Central memory CD8-positive, alpha-beta T cell (primary cell): ENCODE measurements around the gene TBC1D17.

Experiments used
- ATAC-seq: fragments of 150-1000 bp; cut with Tn5 transposase; replicated peaks from 2 replicates; pipeline ENCODE4 v1.10.0; 2022; ENCODE audit warnings: mild to moderate bottlenecking, moderate FRiP score, moderate number of reproducible peaks; ENCODE audit not compliant: poor library complexity, severe bottlenecking; ENCODE audit errors: extremely low read depth
- DNase-seq, 2 donors: peaks; one replicate each; pipeline ENCODE4 v3.0.0; 2021; ENCODE audit warnings: low spot score in 2 of 2
- H3K27ac Mint-ChIP-seq: one replicate; pipeline ENCODE4 v1.8.0; 2022; ENCODE audit warnings: low read depth, mild to moderate bottlenecking, moderate library complexity, mixed read lengths
- H3K27me3 Mint-ChIP-seq: one replicate; pipeline ENCODE4 v1.8.0; 2022; ENCODE audit warnings: mixed read lengths
- H3K36me3 Mint-ChIP-seq: one replicate; pipeline ENCODE4 v1.8.0; 2022; ENCODE audit warnings: mild to moderate bottlenecking, moderate library complexity, mixed read lengths; ENCODE audit not compliant: insufficient read depth
- H3K4me1 Mint-ChIP-seq: one replicate; pipeline ENCODE4 v1.8.0; 2022; ENCODE audit warnings: mixed read lengths
- H3K4me3 Mint-ChIP-seq: one replicate; pipeline ENCODE4 v1.8.0; 2022; ENCODE audit warnings: mild to moderate bottlenecking, moderate library complexity, mixed read lengths
- H3K9me3 Mint-ChIP-seq: one replicate; pipeline ENCODE4 v1.8.0; 2022; ENCODE audit warnings: mixed read lengths

TBC1D17 gene

DNA sequence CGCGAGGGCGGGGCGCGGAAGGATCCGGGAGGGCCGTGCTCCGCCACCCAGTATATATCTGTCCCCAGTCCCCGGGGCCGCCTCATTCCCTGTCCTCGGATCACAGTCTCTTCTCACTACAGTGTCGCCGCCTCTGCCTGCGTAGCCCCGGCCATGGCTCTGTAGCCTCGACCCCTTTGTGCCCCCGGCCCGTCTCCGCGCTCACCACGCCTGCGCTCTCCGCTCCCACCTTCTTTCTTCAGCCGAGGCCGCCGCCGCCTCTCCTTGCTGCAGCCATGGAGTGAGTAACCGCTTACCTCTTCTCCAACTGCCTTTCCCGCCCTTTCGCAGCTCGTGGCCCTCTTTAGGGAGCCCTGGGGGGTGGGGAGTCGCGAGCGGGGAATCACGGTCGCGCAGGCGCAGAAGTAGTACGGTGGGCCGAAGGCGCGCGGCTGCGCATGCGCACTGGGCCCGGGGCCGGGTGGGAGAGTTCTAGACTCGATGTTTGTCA, 51.7 kb downstream of the TBC1D17 start, which contains the start of the genes ATF5 and NUP62:
Gene ATF5 (plus strand): TSS at position 85 of the 490 bp plus-strand sequence. CDS start 1,646 bp downstream, outside the sequence.
Gene NUP62 (minus strand): TSS at position 384 of the 490 bp plus-strand sequence. CDS start 19,697 bp downstream, outside the sequence.
- ATAC-seq: peak; percentile 54
- DNase-seq: peak; percentile 88 to 97
- Mint-ChIP-seq H3K36me3 (peaks cover 50% of the 10 kb centered on the region), H3K4me1 (peaks cover 68% of the 10 kb centered on the region), H3K4me3 (peak within 1 kb of the TSS; percentile 93), H3K9me3 (no peaks in the 10 kb centered on the region), H3K27me3 (no peaks in the 10 kb centered on the region), H3K27ac (peak within 1 kb of the TSS; percentile 99)

- H3K4me3 Mint-ChIP-seq: peak overlapping the region; percentile 93
- peaks cover 49% of the 10 kb centered on the region for H3K36me3 Mint-ChIP-seq
- peak; percentile 85 to 94 for DNase-seq
- H3K27me3 Mint-ChIP-seq: no peaks in the 10 kb centered on the region
- H3K4me1 Mint-ChIP-seq: peaks cover 63% of the 10 kb centered on the region
- peak overlapping the region; percentile 99 for H3K27ac Mint-ChIP-seq
- H3K9me3 Mint-ChIP-seq: no peaks in the 10 kb centered on the region
- peak; percentile 88 for ATAC-seq
These were observed 52.3 kb downstream of the TBC1D17 start for GRCh38 chr19:49929611-49930482.

GRCh38 chr19:49930483-49931011, 53.0 kb downstream of the TBC1D17 start:
- Mint-ChIP-seq H3K27ac (peak overlapping the region; percentile 79), H3K27me3 (no peaks in the 10 kb centered on the region), H3K4me1 (peaks cover 63% of the 10 kb centered on the region), H3K9me3 (no peaks in the 10 kb centered on the region), H3K4me3 (peak overlapping the region; percentile 93), H3K36me3 (peaks cover 42% of the 10 kb centered on the region)
- ATAC-seq (no peak), DNase-seq (no peak)

- peaks cover 37% of the 10 kb centered on the region for H3K36me3 Mint-ChIP-seq
- no peak for DNase-seq
- H3K4me3 Mint-ChIP-seq: peak overlapping the region; percentile 58
- no peak overlapping the region for H3K27ac Mint-ChIP-seq
- H3K4me1 Mint-ChIP-seq: peaks cover 63% of the 10 kb centered on the region
- H3K9me3 Mint-ChIP-seq: no peaks in the 10 kb centered on the region
- H3K27me3 Mint-ChIP-seq: no peaks in the 10 kb centered on the region
- no peak for ATAC-seq
These were observed 54.0 kb downstream of the TBC1D17 start for GRCh38 chr19:49931293-49932040.

DNA sequence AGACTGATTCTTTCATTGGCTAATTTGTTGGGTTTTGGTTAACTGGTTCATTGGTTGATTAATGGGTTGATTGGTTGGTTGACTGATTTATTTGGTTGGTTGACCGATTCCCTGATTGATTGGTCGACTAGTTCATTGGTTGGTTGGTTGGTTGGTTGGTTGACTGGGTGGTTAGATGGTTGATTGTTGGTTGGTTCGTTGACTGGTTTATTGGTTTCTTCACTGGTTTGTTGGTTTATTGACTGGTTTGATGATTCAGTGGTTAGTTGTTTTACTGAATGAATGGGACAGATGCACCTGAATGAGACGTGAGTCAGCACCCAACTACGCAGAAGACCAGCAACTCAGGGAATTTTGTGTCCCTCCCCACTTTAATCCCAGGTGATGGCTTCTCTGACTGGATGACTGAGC, 54.5 kb downstream of the TBC1D17 start:
- H3K36me3 Mint-ChIP-seq: peaks cover 35% of the 10 kb centered on the region
- H3K4me1 Mint-ChIP-seq: peaks cover 63% of the 10 kb centered on the region
- H3K4me3 Mint-ChIP-seq: peak overlapping the region; percentile 58
- no peak overlapping the region for H3K27ac Mint-ChIP-seq
- ATAC-seq: no peak
- H3K9me3 Mint-ChIP-seq: no peaks in the 10 kb centered on the region
- no peaks in the 10 kb centered on the region for H3K27me3 Mint-ChIP-seq
- DNase-seq: no peak

GRCh38 chr19:49932731-49933131, 55.2 kb downstream of the TBC1D17 start:
- ATAC-seq (peak; percentile 3), DNase-seq (peak; percentile 31 to 37)
- Mint-ChIP-seq H3K36me3 (peaks cover 31% of the 10 kb centered on the region), H3K9me3 (no peaks in the 10 kb centered on the region), H3K27me3 (no peaks in the 10 kb centered on the region), H3K4me3 (peak overlapping the region; percentile 58), H3K4me1 (peaks cover 58% of the 10 kb centered on the region), H3K27ac (peak overlapping the region; percentile 53)

DNA sequence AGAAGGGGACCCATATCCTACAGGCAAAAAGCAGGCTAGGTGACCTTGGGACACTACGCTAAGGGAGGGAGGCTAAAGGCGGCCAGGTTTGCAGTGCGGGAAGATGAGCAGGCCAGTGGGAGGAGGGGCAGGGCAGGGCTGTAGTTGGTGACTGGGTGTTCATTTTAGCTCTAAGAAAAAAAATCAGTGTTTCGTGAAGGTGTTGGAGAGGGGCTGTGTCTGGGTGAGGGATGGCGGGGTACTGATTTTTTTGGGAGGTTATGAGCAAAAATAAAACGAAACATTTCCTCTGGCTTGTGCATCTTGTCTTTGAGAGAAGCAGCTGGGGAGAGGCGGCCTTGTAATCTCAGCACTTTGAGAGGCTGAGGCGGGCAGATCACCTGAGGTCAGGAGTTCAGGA, 56.1 kb downstream of the TBC1D17 start:
- Mint-ChIP-seq H3K4me1 (peaks cover 48% of the 10 kb centered on the region), H3K27me3 (no peaks in the 10 kb centered on the region), H3K9me3 (no peaks in the 10 kb centered on the region), H3K27ac (no peak overlapping the region), H3K36me3 (peaks cover 22% of the 10 kb centered on the region), H3K4me3 (peak overlapping the region; percentile 58)
- ATAC-seq (no peak), DNase-seq (no peak)

- ATAC-seq (no peak), DNase-seq (no peak)
- peaks cover 21% of the 10 kb centered on the region for H3K4me1 Mint-ChIP-seq
- H3K9me3 Mint-ChIP-seq: no peaks in the 10 kb centered on the region
- peaks cover 2% of the 10 kb centered on the region for H3K36me3 Mint-ChIP-seq
- no peak overlapping the region for H3K27ac Mint-ChIP-seq
- no peak overlapping the region for H3K4me3 Mint-ChIP-seq
- H3K27me3 Mint-ChIP-seq: peaks cover 15% of the 10 kb centered on the region
These were observed 59.0 kb downstream of the TBC1D17 start for GRCh38 chr19:49936549-49936948.

DNA sequence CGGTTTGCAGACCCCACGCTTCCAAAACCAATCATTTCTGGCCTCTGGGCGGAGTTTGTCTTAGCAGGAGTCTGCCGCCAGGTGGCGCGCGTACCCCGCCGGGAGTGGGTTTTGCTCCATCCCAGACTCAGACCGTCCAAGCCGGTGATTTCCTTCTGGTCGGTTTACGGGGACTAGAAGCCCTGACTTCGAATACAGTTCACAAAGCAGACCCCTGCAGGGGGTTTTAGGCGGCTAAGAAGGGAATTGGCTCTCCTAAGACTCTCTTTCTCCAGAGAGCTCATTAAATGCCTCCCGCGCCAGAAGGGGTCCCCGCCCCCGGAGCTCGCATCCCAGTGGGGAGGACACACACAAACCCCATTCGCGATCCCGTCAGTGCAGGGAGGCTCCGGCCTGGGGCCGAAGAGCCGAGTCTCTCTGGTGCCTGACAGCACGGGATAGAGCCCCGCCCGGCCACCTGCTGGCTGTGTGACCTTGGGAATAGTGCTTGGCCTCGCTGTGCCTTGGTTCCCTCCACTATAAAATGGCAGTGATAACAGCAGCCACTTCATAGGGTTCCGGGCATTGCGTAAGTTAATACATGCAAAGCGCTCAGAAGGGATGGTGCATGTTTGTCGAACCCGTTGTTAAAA, 60.4 kb downstream of the TBC1D17 start:
- H3K4me1 Mint-ChIP-seq: peaks cover 9% of the 10 kb centered on the region
- peaks cover 24% of the 10 kb centered on the region for H3K27me3 Mint-ChIP-seq
- peaks cover 2% of the 10 kb centered on the region for H3K36me3 Mint-ChIP-seq
- no peaks in the 10 kb centered on the region for H3K9me3 Mint-ChIP-seq
- ATAC-seq (peak; percentile 45), DNase-seq (peak; percentile 53 to 76)
- H3K4me3 Mint-ChIP-seq: no peak overlapping the region
- H3K27ac Mint-ChIP-seq: no peak overlapping the region
